ENCODE results near the gene LAMTOR5. TPM values are rescaled to one million over a fixed set of nuclear protein-coding genes. Genes with fewer than 3 reads are reported as not detected.

The LAMTOR5 gene
- total and polyA plus RNA-seq, 2 of the 13 experiments (the other 11 are each of a cell fraction or from before 2014, with no cell fraction given): 96.7 to 400 TPM

DNA sequence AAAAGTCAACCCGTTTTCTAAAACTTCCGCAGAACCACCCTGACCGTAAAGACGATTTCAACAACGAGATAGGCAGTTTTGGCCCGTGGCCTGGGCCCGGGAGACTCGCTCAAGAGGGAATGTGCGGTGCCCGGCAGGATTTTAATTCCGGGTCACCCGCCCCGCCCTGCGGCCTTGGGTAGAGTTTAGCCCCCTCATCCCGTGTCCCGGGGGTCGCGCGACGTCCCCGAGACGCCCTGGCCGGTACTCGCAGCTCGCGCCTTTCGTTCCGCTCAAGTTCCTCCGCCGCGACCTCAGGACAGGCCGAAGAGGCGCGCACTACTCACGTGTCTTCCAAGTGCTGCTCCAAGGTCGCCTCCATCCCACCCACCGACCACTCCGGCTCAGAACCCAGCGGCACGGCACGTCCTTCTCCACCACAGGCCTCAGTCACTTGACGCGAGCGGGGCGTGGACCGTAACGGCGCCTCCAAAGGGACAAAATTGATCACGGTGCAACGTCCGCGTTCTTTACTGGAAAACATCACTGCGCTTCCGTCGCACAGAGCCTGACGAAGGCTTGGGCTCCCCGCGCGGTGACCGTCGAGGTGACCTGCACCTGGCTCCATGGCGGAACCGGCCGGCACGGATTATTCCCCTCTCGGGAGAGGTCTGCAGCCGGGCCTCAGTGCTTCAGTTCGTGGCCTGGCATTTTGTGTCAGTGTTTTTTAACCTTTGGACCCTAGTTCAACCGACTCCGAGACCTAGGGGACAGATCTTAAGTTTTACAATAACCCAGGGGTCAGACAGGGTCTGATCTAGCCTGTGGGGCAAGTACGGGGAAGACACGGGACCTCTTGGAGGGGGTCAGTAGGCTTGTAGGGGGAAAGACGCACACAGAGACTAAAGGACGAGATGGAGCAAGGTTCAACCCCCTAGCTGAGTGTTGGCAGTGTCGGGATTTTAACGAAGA, at the start of gene LAMTOR5 (continued):
- TF ChIP-seq, protein P1, sequence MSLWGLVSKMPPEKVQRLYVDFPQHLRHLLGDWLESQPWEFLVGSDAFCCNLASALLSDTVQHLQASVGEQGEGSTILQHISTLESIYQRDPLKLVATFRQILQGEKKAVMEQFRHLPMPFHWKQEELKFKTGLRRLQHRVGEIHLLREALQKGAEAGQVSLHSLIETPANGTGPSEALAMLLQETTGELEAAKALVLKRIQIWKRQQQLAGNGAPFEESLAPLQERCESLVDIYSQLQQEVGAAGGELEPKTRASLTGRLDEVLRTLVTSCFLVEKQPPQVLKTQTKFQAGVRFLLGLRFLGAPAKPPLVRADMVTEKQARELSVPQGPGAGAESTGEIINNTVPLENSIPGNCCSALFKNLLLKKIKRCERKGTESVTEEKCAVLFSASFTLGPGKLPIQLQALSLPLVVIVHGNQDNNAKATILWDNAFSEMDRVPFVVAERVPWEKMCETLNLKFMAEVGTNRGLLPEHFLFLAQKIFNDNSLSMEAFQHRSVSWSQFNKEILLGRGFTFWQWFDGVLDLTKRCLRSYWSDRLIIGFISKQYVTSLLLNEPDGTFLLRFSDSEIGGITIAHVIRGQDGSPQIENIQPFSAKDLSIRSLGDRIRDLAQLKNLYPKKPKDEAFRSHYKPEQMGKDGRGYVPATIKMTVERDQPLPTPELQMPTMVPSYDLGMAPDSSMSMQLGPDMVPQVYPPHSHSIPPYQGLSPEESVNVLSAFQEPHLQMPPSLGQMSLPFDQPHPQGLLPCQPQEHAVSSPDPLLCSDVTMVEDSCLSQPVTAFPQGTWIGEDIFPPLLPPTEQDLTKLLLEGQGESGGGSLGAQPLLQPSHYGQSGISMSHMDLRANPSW (CRISPR knock-in tag; IDR thresholded peaks at IDR 0.05; ENCODE audit: borderline replicate concordance): no peak
- TF ChIP-seq ZNF678 (CRISPR knock-in tag; IDR thresholded peaks at IDR 0.05): no peak
- peak; percentile 91 for TF ChIP-seq TAF15 (IDR thresholded peaks at IDR 0.05; ENCODE audit: low read depth, low read length, poor library complexity, severe bottlenecking)
- peak; percentile 95 for TF ChIP-seq SALL2 (CRISPR knock-in tag; IDR thresholded peaks at IDR 0.05)
- no peak for TF ChIP-seq HHEX (CRISPR knock-in tag; IDR thresholded peaks at IDR 0.05)
- no peak for TF ChIP-seq NFE2 (CRISPR knock-in tag; IDR thresholded peaks at IDR 0.05)
- peak; percentile 95 for TF ChIP-seq ELF1 (CRISPR knock-in tag; IDR thresholded peaks at IDR 0.05)
- peak; percentile 84 for TF ChIP-seq ZNF224 (CRISPR knock-in tag; IDR thresholded peaks at IDR 0.05)
- TF ChIP-seq HIVEP1 (CRISPR knock-in tag; IDR thresholded peaks at IDR 0.05): peak; percentile 51; the same call in 1 of the 2 replicates
- peak; percentile 50; the same call in 1 of the 2 replicates for TF ChIP-seq EEA1 (CRISPR knock-in tag; IDR thresholded peaks at IDR 0.05; ENCODE audit: borderline replicate concordance)
- TF ChIP-seq RBM39 (IDR thresholded peaks at IDR 0.05; ENCODE audit: low read depth, low read length, poor library complexity, severe bottlenecking): no peak
- TF ChIP-seq ETV5 (CRISPR knock-in tag; IDR thresholded peaks at IDR 0.05; ENCODE audit: borderline replicate concordance): peak; percentile 89
- TF ChIP-seq, protein P2, sequence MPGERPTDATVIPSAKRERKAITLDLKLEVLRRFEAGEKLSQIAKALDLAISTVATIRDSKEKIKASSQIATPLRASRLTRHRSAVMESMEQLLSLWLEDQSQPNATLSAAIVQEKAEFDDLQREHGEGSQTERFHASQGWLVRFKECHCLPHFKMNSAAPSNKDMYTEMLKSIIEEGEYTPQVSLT (CRISPR knock-in tag; IDR thresholded peaks at IDR 0.05; ENCODE audit: borderline replicate concordance, low read depth): no peak
- peak; percentile 87 to 89 for TF ChIP-seq POLR2A (IDR thresholded peaks at IDR 0.05; ENCODE audit: insufficient read depth in 1 of 2, low read depth in 2 of 2, low read length in 2 of 2)
- peak; percentile 82; the same call in 1 of the 2 replicates for TF ChIP-seq ZNF619 (CRISPR knock-in tag; IDR thresholded peaks at IDR 0.05)
- 0 out of 2 replicates have a peak, but pooled peaks have one; percentile 38 for TF ChIP-seq ZKSCAN1 (IDR thresholded peaks at IDR 0.05; ENCODE audit: low read length)
- TF ChIP-seq, protein P3, sequence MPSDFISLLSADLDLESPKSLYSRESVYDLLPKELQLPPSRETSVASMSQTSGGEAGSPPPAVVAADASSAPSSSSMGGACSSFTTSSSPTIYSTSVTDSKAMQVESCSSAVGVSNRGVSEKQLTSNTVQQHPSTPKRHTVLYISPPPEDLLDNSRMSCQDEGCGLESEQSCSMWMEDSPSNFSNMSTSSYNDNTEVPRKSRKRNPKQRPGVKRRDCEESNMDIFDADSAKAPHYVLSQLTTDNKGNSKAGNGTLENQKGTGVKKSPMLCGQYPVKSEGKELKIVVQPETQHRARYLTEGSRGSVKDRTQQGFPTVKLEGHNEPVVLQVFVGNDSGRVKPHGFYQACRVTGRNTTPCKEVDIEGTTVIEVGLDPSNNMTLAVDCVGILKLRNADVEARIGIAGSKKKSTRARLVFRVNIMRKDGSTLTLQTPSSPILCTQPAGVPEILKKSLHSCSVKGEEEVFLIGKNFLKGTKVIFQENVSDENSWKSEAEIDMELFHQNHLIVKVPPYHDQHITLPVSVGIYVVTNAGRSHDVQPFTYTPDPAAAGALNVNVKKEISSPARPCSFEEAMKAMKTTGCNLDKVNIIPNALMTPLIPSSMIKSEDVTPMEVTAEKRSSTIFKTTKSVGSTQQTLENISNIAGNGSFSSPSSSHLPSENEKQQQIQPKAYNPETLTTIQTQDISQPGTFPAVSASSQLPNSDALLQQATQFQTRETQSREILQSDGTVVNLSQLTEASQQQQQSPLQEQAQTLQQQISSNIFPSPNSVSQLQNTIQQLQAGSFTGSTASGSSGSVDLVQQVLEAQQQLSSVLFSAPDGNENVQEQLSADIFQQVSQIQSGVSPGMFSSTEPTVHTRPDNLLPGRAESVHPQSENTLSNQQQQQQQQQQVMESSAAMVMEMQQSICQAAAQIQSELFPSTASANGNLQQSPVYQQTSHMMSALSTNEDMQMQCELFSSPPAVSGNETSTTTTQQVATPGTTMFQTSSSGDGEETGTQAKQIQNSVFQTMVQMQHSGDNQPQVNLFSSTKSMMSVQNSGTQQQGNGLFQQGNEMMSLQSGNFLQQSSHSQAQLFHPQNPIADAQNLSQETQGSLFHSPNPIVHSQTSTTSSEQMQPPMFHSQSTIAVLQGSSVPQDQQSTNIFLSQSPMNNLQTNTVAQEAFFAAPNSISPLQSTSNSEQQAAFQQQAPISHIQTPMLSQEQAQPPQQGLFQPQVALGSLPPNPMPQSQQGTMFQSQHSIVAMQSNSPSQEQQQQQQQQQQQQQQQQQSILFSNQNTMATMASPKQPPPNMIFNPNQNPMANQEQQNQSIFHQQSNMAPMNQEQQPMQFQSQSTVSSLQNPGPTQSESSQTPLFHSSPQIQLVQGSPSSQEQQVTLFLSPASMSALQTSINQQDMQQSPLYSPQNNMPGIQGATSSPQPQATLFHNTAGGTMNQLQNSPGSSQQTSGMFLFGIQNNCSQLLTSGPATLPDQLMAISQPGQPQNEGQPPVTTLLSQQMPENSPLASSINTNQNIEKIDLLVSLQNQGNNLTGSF (CRISPR knock-in tag; IDR thresholded peaks at IDR 0.05): 0 out of 2 replicates have a peak, but pooled peaks have one; percentile 47
- TF ChIP-seq, protein P4, sequence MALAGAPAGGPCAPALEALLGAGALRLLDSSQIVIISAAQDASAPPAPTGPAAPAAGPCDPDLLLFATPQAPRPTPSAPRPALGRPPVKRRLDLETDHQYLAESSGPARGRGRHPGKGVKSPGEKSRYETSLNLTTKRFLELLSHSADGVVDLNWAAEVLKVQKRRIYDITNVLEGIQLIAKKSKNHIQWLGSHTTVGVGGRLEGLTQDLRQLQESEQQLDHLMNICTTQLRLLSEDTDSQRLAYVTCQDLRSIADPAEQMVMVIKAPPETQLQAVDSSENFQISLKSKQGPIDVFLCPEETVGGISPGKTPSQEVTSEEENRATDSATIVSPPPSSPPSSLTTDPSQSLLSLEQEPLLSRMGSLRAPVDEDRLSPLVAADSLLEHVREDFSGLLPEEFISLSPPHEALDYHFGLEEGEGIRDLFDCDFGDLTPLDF (CRISPR knock-in tag; IDR thresholded peaks at IDR 0.05): peak; percentile 70
- peak; percentile 27 for TF ChIP-seq SRSF1 (optimal IDR thresholded peaks at IDR 0.05; ENCODE audit: low read depth, low read length)

Data from HepG2 (cell line).